ENCODE data around the gene SLC24A4.
"Not testable (repeated sequence)": the region's sequence is repeated elsewhere in the genome, so short reads cannot be mapped to it uniquely, and the experiment has no call there.

SLC24A4 gene

GRCh38 chr14:92531106-92531873 lies 208.3 kb downstream of the SLC24A4 start:
- H3K9ac ChIP-seq (ENCODE audit: low read length), result no peak overlapping the region

GRCh38 chr14:92532490-92533163 lies 209.7 kb downstream of the SLC24A4 start:
- no peak overlapping the region for H2AFZ ChIP-seq (ENCODE audit: low read depth, low read length, severe bottlenecking)

More at GRCh38 chr14:92531106-92531873, 208.3 kb downstream of the SLC24A4 start:
- Histone ChIP-seq H4K20me1 (ENCODE audit: low read depth, low read length) (no peaks in the 10 kb centered on the region), H3K4me2 (ENCODE audit: low read depth, low read length, poor library complexity, severe bottlenecking) (no peak overlapping the region), H3K27ac (ENCODE audit: low read depth, low read length) (no peak overlapping the region), H3K9me2 (replicated peaks; ENCODE audit: insufficient read depth, low read length) (no peaks in the 10 kb centered on the region), H3K27me3 (ENCODE audit: low read length) (no peaks in the 10 kb centered on the region), H3K4me3 (ENCODE audit: insufficient read depth, low read length, poor library complexity, severe bottlenecking) (no peak overlapping the region), H3K36me3 (ENCODE audit: low read length) (no peaks in the 10 kb centered on the region), H3K79me2 (ENCODE audit: insufficient read depth, low read length) (no peaks in the 10 kb centered on the region), H3K9me3 (ENCODE audit: insufficient read depth, low read length) (no peaks in the 10 kb centered on the region), H2AFZ (ENCODE audit: low read depth, low read length, severe bottlenecking) (no peak overlapping the region), H3F3A (ENCODE audit: insufficient read depth) (no peaks in the 10 kb centered on the region)
- TF ChIP-seq CTCF (IDR thresholded peaks at IDR 0.05; ENCODE audit: insufficient read depth, low read length, poor library complexity, severe bottlenecking) (no peak), EZH2phosphoT487 (conservative IDR thresholded peaks at IDR 0.05; ENCODE audit: low read length) (no peak)

GRCh38 chr14:92534932-92535643 lies 212.1 kb downstream of the SLC24A4 start:
- Histone ChIP-seq H3K27ac (ENCODE audit: low read depth, low read length) (no peak overlapping the region), H4K20me1 (ENCODE audit: low read depth, low read length) (no peaks in the 10 kb centered on the region), H3K9me3 (ENCODE audit: insufficient read depth, low read length) (no peaks in the 10 kb centered on the region), H3K4me3 (ENCODE audit: insufficient read depth, low read length, poor library complexity, severe bottlenecking) (no peak overlapping the region), H3K27me3 (ENCODE audit: low read length) (no peaks in the 10 kb centered on the region), H3K79me2 (ENCODE audit: insufficient read depth, low read length) (no peaks in the 10 kb centered on the region), H2AFZ (ENCODE audit: low read depth, low read length, severe bottlenecking) (no peak overlapping the region), H3K36me3 (ENCODE audit: low read length) (no peaks in the 10 kb centered on the region), H3K9ac (ENCODE audit: low read length) (no peak overlapping the region), H3K4me2 (ENCODE audit: low read depth, low read length, poor library complexity, severe bottlenecking) (no peak overlapping the region), H3F3A (ENCODE audit: insufficient read depth) (no peaks in the 10 kb centered on the region), H3K9me2 (replicated peaks; ENCODE audit: insufficient read depth, low read length) (no peaks in the 10 kb centered on the region)
- TF ChIP-seq CTCF (IDR thresholded peaks at IDR 0.05; ENCODE audit: insufficient read depth, low read length, poor library complexity, severe bottlenecking) (no peak), EZH2phosphoT487 (conservative IDR thresholded peaks at IDR 0.05; ENCODE audit: low read length) (no peak)

More at GRCh38 chr14:92532490-92533163, 209.7 kb downstream of the SLC24A4 start:
- Histone ChIP-seq H3K9me3 (ENCODE audit: insufficient read depth, low read length) (no peaks in the 10 kb centered on the region), H3F3A (ENCODE audit: insufficient read depth) (no peaks in the 10 kb centered on the region), H3K79me2 (ENCODE audit: insufficient read depth, low read length) (no peaks in the 10 kb centered on the region), H3K4me3 (ENCODE audit: insufficient read depth, low read length, poor library complexity, severe bottlenecking) (no peak overlapping the region), H4K20me1 (ENCODE audit: low read depth, low read length) (no peaks in the 10 kb centered on the region), H3K36me3 (ENCODE audit: low read length) (no peaks in the 10 kb centered on the region), H3K4me2 (ENCODE audit: low read depth, low read length, poor library complexity, severe bottlenecking) (no peak overlapping the region), H3K9me2 (replicated peaks; ENCODE audit: insufficient read depth, low read length) (no peaks in the 10 kb centered on the region), H3K9ac (ENCODE audit: low read length) (no peak overlapping the region), H3K27ac (ENCODE audit: low read depth, low read length) (no peak overlapping the region), H3K27me3 (ENCODE audit: low read length) (no peaks in the 10 kb centered on the region)
- TF ChIP-seq CTCF (IDR thresholded peaks at IDR 0.05; ENCODE audit: insufficient read depth, low read length, poor library complexity, severe bottlenecking), result no peak
- TF ChIP-seq EZH2phosphoT487 (conservative IDR thresholded peaks at IDR 0.05; ENCODE audit: low read length), result no peak

GRCh38 chr14:92536231-92536630 lies 213.3 kb downstream of the SLC24A4 start:
- not testable (repeated sequence) for H3K79me2 ChIP-seq (ENCODE audit: insufficient read depth, low read length); H3K4me3 ChIP-seq (ENCODE audit: insufficient read depth, low read length, poor library complexity, severe bottlenecking); H3K27ac ChIP-seq (ENCODE audit: low read depth, low read length); H2AFZ ChIP-seq (ENCODE audit: low read depth, low read length, severe bottlenecking); H3K9me2 ChIP-seq (replicated peaks; ENCODE audit: insufficient read depth, low read length); H3K9ac ChIP-seq (ENCODE audit: low read length); H4K20me1 ChIP-seq (ENCODE audit: low read depth, low read length); H3K36me3 ChIP-seq (ENCODE audit: low read length); H3F3A ChIP-seq (ENCODE audit: insufficient read depth); H3K9me3 ChIP-seq (ENCODE audit: insufficient read depth, low read length); H3K4me2 ChIP-seq (ENCODE audit: low read depth, low read length, poor library complexity, severe bottlenecking); H3K27me3 ChIP-seq (ENCODE audit: low read length)
